Sigmoid colon (tissue), 4 donors: ENCODE results near the gene SKP2.

Experiments
- CTCF ChIP-seq, 4 experiments: fragments of 450-650 bp in 3 of 4; fragments of 200-600 bp in 1 of 4; IDR thresholded peaks; one replicate each; pipeline ENCODE4 v1.5.1; 2016 to 2019; ENCODE audit warnings: antibody characterized with exemption in 4 of 4, mild to moderate bottlenecking in 3 of 4, moderate library complexity in 2 of 4
- POLR2A ChIP-seq, 2 donors: fragments of 450-650 bp; IDR thresholded peaks; one replicate each; pipeline ENCODE4 v1.6.1; 2016; ENCODE audit warnings: antibody characterized with exemption in 2 of 2, mild to moderate bottlenecking in 2 of 2, moderate library complexity in 2 of 2
- POLR2AphosphoS5 ChIP-seq, 4 donors: sonication (generic); formaldehyde crosslinking; IDR thresholded peaks; one replicate each; pipeline ENCODE4 v1.6.1; 2017; ENCODE audit warnings: antibody characterized with exemption in 4 of 4

GRCh38 chr5:36180556-36181350, 28.8 kb downstream of the SKP2 start:
- no peak for TF ChIP-seq POLR2A (IDR thresholded peaks at IDR 0.05)
- no peak for TF ChIP-seq CTCF (IDR thresholded peaks at IDR 0.05)
- no peak for TF ChIP-seq POLR2AphosphoS5 (IDR thresholded peaks at IDR 0.05)
